HG03439 (cell line): ENCODE results near the gene UBA3.
A peak's percentile ranks its signal among the peaks of the same experiment; 100 is the strongest.

Source experiments
- ATAC-seq: cut with Tn5 transposase; IDR thresholded peaks from one replicate; pipeline ENCODE4 v1.9.1; 2021; ENCODE audit warnings: mild to moderate bottlenecking, moderate library complexity; ENCODE audit not compliant: unreplicated experiment

The UBA3 gene

GRCh38 chr3:69080233-69080920 lies at the start of gene UBA3:
TSS of gene UBA3 (minus strand) at chr3:69080365. CDS start at chr3:69080353, 12 bp downstream.
- peak; percentile 48 for ATAC-seq

GRCh38 chr3:69129531-69129930 lies 49.4 kb upstream of the UBA3 start:
- ATAC-seq: no peak

- ATAC-seq: no peak
These were observed 48.3 kb upstream of the UBA3 start for GRCh38 chr3:69128509-69128908.

GRCh38 chr3:69126999-69127398 lies 46.8 kb upstream of the UBA3 start:
- no peak for ATAC-seq

- ATAC-seq: no peak
These were observed 46.1 kb upstream of the UBA3 start for GRCh38 chr3:69126216-69126615.

- ATAC-seq: no peak
These were observed 42.2 kb upstream of the UBA3 start, which contains the start of gene LMOD3 for GRCh38 chr3:69122403-69122802. TSS of gene LMOD3 (minus strand) at chr3:69122595. CDS start at chr3:69122386, 209 bp downstream.

- no peak for ATAC-seq
These were observed 41.8 kb upstream of the UBA3 start for GRCh38 chr3:69121950-69122349.

- ATAC-seq: no peak
These were observed 41.3 kb upstream of the UBA3 start for GRCh38 chr3:69121513-69121912.

- peak; percentile 89 for ATAC-seq
These were observed 40.8 kb upstream of the UBA3 start for GRCh38 chr3:69120879-69121464.

- no peak for ATAC-seq
These were observed 39.5 kb upstream of the UBA3 start for GRCh38 chr3:69119681-69120080.

- ATAC-seq: no peak
These were observed 39.0 kb upstream of the UBA3 start for GRCh38 chr3:69119138-69119537.

GRCh38 chr3:69118555-69118954 lies 38.4 kb upstream of the UBA3 start:
- ATAC-seq: no peak

- no peak for ATAC-seq
These were observed 36.7 kb upstream of the UBA3 start for GRCh38 chr3:69116897-69117296.

- no peak for ATAC-seq
These were observed 36.0 kb upstream of the UBA3 start for GRCh38 chr3:69116162-69116561.

- ATAC-seq: no peak
These were observed 35.6 kb upstream of the UBA3 start for GRCh38 chr3:69115731-69116130.

GRCh38 chr3:69113536-69113935 lies 33.4 kb upstream of the UBA3 start:
- no peak for ATAC-seq

GRCh38 chr3:69110941-69111546 lies 30.9 kb upstream of the UBA3 start:
- ATAC-seq: no peak

- no peak for ATAC-seq
These were observed 28.6 kb upstream of the UBA3 start for GRCh38 chr3:69108811-69109210.

- no peak for ATAC-seq
These were observed 27.7 kb upstream of the UBA3 start for GRCh38 chr3:69107841-69108240.

GRCh38 chr3:69105320-69105719 lies 25.2 kb upstream of the UBA3 start:
- no peak for ATAC-seq

- no peak for ATAC-seq
These were observed 24.4 kb upstream of the UBA3 start for GRCh38 chr3:69104586-69104985.

GRCh38 chr3:69103123-69103522 lies 23.0 kb upstream of the UBA3 start:
- no peak for ATAC-seq
